Loucy (cell line): Measurements from ENCODE around the gene ZNF555.

Experiments
- H2AFZ ChIP-seq: fragments of 200-600 bp; sonication (generic); 2 replicates; pipeline ENCODE4 v1.6.0; 2016; ENCODE audit warnings: antibody characterized with exemption, mild to moderate bottlenecking, low read length, moderate library complexity
- H3F3A ChIP-seq: fragments of 200-600 bp; 2 replicates; pipeline ENCODE4 v1.6.0; 2016; ENCODE audit warnings: antibody characterized with exemption, low read depth, mild to moderate bottlenecking
- H3K27me3 ChIP-seq: fragments of 200-600 bp; sonication (generic); 2 replicates; pipeline ENCODE4 v1.6.1; 2014; ENCODE audit warnings: low read length, mild to moderate bottlenecking; ENCODE audit not compliant: insufficient read depth, poor library complexity, severe bottlenecking
- H3K36me3 ChIP-seq: fragments of 200-600 bp; sonication (generic); 2 replicates; pipeline ENCODE4 v1.6.1; 2016; ENCODE audit warnings: low read length; ENCODE audit not compliant: insufficient read depth
- H3K4me1 ChIP-seq: fragments of 200-600 bp; sonication (generic); 2 replicates; pipeline ENCODE4 v1.5.1; 2014; ENCODE audit warnings: low read length, mild to moderate bottlenecking; ENCODE audit not compliant: insufficient read depth, poor library complexity, severe bottlenecking
- H3K4me2 ChIP-seq: fragments of 200-600 bp; sonication (generic); 2 replicates; pipeline ENCODE4 v1.6.0; 2014; ENCODE audit warnings: antibody characterized with exemption, low read length, low read depth, mild to moderate bottlenecking; ENCODE audit not compliant: poor library complexity, severe bottlenecking
- H3K4me3 ChIP-seq: fragments of 200-600 bp; sonication (generic); 2 replicates; pipeline ENCODE4 v1.5.1; 2014; ENCODE audit warnings: low read length, mild to moderate bottlenecking, mixed read lengths; ENCODE audit not compliant: poor library complexity, severe bottlenecking
- H3K79me2 ChIP-seq: fragments of 200-600 bp; sonication (generic); 2 replicates; pipeline ENCODE4 v1.6.1; 2014; ENCODE audit warnings: low read length; ENCODE audit not compliant: insufficient read depth
- H3K9ac ChIP-seq: fragments of 200-600 bp; sonication (generic); 2 replicates; pipeline ENCODE4 v1.6.0; 2014; ENCODE audit warnings: mild to moderate bottlenecking, low read depth, low read length, moderate library complexity; ENCODE audit not compliant: poor library complexity, severe bottlenecking
- H3K9me2 ChIP-seq: fragments of 200-600 bp; sonication (generic); replicated peaks from 2 replicates; pipeline ENCODE4 v1.6.1; 2016; ENCODE audit warnings: low read depth, low read length, mixed read lengths
- H3K9me3 ChIP-seq: fragments of 200-600 bp; sonication (generic); 2 replicates; pipeline ENCODE4 v1.6.1; 2014; ENCODE audit warnings: mild to moderate bottlenecking, antibody characterized with exemption, low read length, low read depth; ENCODE audit not compliant: insufficient read depth
- H4K20me1 ChIP-seq: fragments of 200-600 bp; sonication (generic); 2 replicates; pipeline ENCODE4 v1.6.0; 2014; ENCODE audit warnings: antibody characterized with exemption, low read length, mild to moderate bottlenecking; ENCODE audit not compliant: insufficient read depth, poor library complexity, severe bottlenecking
- EZH2phosphoT487 ChIP-seq: fragments of 200-600 bp; IDR thresholded peaks from 2 replicates; pipeline ENCODE4 v1.6.1; 2018; ENCODE audit warnings: antibody characterized with exemption, mild to moderate bottlenecking, moderate library complexity, borderline replicate concordance
- TF ChIP-seq, protein P1 (sequence below): fragments of 200-600 bp; sonication (generic); conservative IDR thresholded peaks from 2 replicates; pipeline ENCODE4 v1.5.1; 2014; ENCODE audit warnings: mild to moderate bottlenecking, antibody characterized with exemption, low read length

The ZNF555 gene

DNA sequence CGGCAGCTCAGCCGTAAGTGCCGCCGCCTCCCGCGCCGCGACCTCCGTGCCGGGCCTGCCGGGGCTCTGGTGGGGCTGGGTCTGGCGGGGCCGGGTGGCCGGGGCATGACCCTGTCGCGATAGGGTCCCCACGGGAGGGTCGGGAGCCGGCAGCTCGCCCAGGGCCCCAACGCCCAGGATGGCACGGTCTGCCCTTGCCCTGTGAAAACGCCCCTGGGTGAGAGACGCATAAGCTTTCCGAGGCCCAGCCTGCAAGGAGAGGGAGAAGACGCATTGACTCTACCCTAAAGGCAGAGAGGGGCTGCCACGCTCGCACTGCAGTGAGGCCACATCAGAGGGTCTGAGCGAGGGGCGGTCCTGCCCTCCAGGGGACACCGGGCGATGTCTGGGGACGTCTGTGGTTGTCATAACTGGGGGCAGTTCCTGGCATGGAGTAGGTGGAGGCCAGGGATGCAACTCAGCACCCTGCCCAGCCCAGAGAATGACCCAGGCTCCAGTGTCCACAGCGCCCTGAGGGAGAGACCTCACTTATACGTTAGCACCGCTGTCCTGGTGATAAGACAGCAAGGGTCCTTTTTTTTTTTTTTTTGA, 21.1 kb upstream of the ZNF555 start:
- TF ChIP-seq, protein P1, sequence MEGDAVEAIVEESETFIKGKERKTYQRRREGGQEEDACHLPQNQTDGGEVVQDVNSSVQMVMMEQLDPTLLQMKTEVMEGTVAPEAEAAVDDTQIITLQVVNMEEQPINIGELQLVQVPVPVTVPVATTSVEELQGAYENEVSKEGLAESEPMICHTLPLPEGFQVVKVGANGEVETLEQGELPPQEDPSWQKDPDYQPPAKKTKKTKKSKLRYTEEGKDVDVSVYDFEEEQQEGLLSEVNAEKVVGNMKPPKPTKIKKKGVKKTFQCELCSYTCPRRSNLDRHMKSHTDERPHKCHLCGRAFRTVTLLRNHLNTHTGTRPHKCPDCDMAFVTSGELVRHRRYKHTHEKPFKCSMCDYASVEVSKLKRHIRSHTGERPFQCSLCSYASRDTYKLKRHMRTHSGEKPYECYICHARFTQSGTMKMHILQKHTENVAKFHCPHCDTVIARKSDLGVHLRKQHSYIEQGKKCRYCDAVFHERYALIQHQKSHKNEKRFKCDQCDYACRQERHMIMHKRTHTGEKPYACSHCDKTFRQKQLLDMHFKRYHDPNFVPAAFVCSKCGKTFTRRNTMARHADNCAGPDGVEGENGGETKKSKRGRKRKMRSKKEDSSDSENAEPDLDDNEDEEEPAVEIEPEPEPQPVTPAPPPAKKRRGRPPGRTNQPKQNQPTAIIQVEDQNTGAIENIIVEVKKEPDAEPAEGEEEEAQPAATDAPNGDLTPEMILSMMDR = no peak
- no peak for TF ChIP-seq EZH2phosphoT487
- Histone ChIP-seq H4K20me1 (no peaks in the 10 kb centered on the region), H3F3A (no peaks in the 10 kb centered on the region), H3K9me3 (no peaks in the 10 kb centered on the region), H3K36me3 (no peaks in the 10 kb centered on the region), H3K79me2 (no peaks in the 10 kb centered on the region; the same call in 1 of the 2 replicates), H3K4me1 (no peaks in the 10 kb centered on the region), H3K4me2 (peak overlapping the region; percentile 79), H2AFZ (peak overlapping the region; percentile 76; the same call in 1 of the 2 replicates), H3K9me2 (no peaks in the 10 kb centered on the region), H3K4me3 (peak overlapping the region; percentile 87), H3K27me3 (no peaks in the 10 kb centered on the region), H3K9ac (peak overlapping the region; percentile 89)

DNA sequence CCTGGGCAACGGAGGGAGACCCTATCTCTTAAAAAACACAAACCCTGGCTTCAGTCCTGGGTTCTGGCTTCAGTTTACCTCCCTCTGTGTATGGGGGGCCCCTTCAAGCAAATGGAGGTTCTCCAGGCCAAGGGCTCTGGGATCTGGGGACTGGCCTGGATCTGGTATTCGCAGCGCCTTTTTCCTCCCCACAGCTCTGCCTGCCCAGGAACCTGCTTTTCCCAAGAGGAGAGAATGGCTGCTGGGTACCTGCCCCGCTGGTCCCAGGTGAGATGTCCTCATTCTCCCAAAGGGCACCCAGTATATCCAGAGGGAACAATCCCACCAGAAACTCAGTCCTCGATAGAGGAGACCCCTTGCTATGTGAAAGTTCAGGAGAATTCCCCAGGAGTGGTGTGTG, 18.4 kb upstream of the ZNF555 start:
- Histone ChIP-seq H3K9me2 (no peaks in the 10 kb centered on the region), H3K4me1 (no peaks in the 10 kb centered on the region), H3K9me3 (no peaks in the 10 kb centered on the region), H3K79me2 (no peaks in the 10 kb centered on the region; the same call in 1 of the 2 replicates), H3K4me2 (no peak overlapping the region), H3K36me3 (no peaks in the 10 kb centered on the region), H3K27me3 (no peaks in the 10 kb centered on the region), H2AFZ (no peak overlapping the region), H3K4me3 (no peak overlapping the region), H4K20me1 (no peaks in the 10 kb centered on the region), H3F3A (no peaks in the 10 kb centered on the region), H3K9ac (no peak overlapping the region)
- no peak for TF ChIP-seq EZH2phosphoT487
- TF ChIP-seq, protein P1 = no peak

DNA sequence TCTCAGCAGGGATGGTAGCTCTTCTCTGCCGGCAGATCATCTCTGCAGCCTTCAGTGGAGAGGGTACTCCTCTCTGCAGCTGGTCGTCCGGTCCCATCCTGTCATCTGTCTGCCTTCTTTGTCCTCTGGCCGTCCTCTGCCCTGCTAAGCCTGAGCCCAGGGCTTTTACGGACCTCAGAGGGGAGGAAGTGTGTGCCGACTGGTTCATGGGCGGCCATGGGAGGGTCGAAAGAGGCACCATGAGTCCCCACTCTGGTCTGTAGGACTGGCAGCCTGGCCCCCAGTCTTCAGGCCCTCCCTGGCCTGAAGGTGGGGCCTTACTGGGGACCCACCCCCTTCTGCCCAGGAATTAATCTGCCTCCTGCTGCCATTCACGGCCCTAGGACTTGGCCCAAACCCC, 17.6 kb upstream of the ZNF555 start:
- no peaks in the 10 kb centered on the region for H3F3A ChIP-seq
- no peaks in the 10 kb centered on the region; the same call in 1 of the 2 replicates for H3K79me2 ChIP-seq
- H3K9ac ChIP-seq = no peak overlapping the region
- no peaks in the 10 kb centered on the region for H4K20me1 ChIP-seq
- no peaks in the 10 kb centered on the region for H3K4me1 ChIP-seq
- no peaks in the 10 kb centered on the region for H3K9me3 ChIP-seq
- no peaks in the 10 kb centered on the region for H3K9me2 ChIP-seq
- no peaks in the 10 kb centered on the region for H3K36me3 ChIP-seq
- TF ChIP-seq, protein P1 = no peak
- TF ChIP-seq EZH2phosphoT487 = no peak
- H3K27me3 ChIP-seq = no peaks in the 10 kb centered on the region
- no peak overlapping the region for H2AFZ ChIP-seq
- H3K4me3 ChIP-seq = no peak overlapping the region
- H3K4me2 ChIP-seq = no peak overlapping the region
